Suprapubic skin (tissue), 4 donors: ENCODE data around the gene RUSF1. TPM values are rescaled to one million over a fixed set of nuclear protein-coding genes. Genes with fewer than 3 reads are reported as not detected.
"Not testable (repeated sequence)": the region's sequence is repeated elsewhere in the genome, so short reads cannot be mapped to it uniquely, and the experiment has no call there.

Source experiments
- DNase-seq, 2 donors: peaks; one replicate each; pipeline ENCODE4 v3.0.0-alpha.2; 2019; ENCODE audit warnings: low spot score in 2 of 2
- H3K27ac ChIP-seq: fragments of 200-600 bp; sonication (generic); one replicate; pipeline ENCODE4 v1.5.1; 2019
- H3K27me3 ChIP-seq: fragments of 200-600 bp; sonication (generic); one replicate; pipeline ENCODE4 v1.5.1; 2019
- H3K36me3 ChIP-seq: fragments of 200-600 bp; sonication (generic); one replicate; pipeline ENCODE4 v1.5.1; 2019
- H3K4me1 ChIP-seq: fragments of 200-600 bp; sonication (generic); one replicate; pipeline ENCODE4 v1.5.1; 2019
- H3K4me3 ChIP-seq: fragments of 200-600 bp; sonication (generic); one replicate; pipeline ENCODE4 v1.5.1; 2019; ENCODE audit warnings: mild to moderate bottlenecking
- H3K9me3 ChIP-seq: fragments of 200-600 bp; sonication (generic); one replicate; pipeline ENCODE4 v1.5.1; 2019
- EP300 ChIP-seq: sonication (generic); formaldehyde crosslinking; IDR thresholded peaks from one replicate; pipeline ENCODE4 v1.6.1; 2017; ENCODE audit warnings: antibody characterized with exemption
- POLR2A ChIP-seq, 2 donors: fragments of 450-650 bp; IDR thresholded peaks; one replicate each; pipeline ENCODE4 v1.6.1; 2017; ENCODE audit warnings: antibody characterized with exemption in 2 of 2, mild to moderate bottlenecking in 2 of 2, moderate library complexity in 2 of 2
- POLR2AphosphoS5 ChIP-seq, 3 donors: sonication (generic); formaldehyde crosslinking; IDR thresholded peaks; one replicate each; pipeline ENCODE4 v1.6.1; 2017; ENCODE audit warnings: antibody characterized with exemption in 3 of 3
- WGBS: methylation state at CpG from one replicate; pipeline ENCODE4 v1.1.5; 2018; 5-methylcytosine and 5-hydroxymethylcytosine counted together
- total RNA-seq, 4 donors: library from RNA; depleted of rRNA; stranded (reverse); fragments of >200 nt; gene quantifications; one replicate each; pipeline ENCODE4 v1.1.0, GENCODE V29; 2016
- TF ChIP-seq, protein P1 (sequence below), 2 donors: fragments of 200-600 bp in 1 of 2; fragments of 450-650 bp in 1 of 2; sonication (generic) in 1 of 2; IDR thresholded peaks; one replicate each; pipeline ENCODE4 v1.5.1; 2016 to 2019; ENCODE audit warnings: antibody characterized with exemption in 2 of 2, mild to moderate bottlenecking in 1 of 2, moderate library complexity in 1 of 2

Gene RUSF1
- total RNA-seq, 4 donors from 2014 or later: 44.6 to 109 (median 56.1) TPM

DNA sequence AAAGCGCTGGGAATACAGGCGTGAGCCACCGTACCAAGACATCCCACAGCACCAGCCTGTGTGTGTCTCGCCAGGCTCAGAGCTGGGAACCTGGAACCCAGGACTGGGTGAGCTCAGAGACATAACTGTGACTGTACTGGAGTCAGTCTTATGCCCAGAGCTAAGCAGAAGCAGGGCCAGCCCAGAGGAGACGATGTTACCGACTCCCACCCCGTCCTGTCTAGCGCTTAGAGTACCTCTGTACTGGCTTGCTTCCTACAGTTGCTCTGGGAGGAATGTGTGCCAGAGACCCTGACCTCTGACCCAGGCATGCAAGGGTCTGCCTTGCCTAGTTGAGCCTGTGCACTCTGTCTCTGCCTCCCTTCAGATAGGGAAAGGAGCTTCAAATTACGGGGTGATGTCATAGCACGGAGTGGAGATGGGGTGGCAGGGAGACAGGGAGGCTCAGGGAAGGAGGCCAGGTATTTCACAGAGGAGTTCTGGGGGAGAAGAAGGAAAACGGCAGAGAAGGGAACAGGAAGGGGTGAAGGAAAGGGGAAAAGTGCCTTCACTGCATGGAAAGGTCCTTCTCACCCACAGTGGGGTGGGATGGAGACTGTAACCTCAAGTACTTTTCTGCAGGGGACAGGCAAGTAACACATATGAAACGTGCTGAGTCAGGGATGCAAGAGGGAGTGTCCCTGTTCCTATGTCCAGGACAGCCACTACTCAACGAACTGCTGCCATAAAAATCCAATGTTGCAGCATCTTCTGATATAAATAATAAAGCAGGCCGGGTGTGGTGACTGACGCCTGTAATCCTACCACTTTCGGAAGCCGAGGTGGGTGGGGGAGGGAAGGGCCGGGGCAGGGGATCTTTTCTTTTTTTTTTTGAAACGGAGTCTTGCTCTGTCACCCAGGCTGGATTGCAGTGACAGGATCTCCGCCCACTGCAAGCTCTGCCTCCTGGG, 54.7 kb downstream of the RUSF1 start:
- H3K4me3 ChIP-seq: peak overlapping the region; percentile 20
- peaks cover 71% of the 10 kb centered on the region for H3K4me1 ChIP-seq
- H3K36me3 ChIP-seq: no peaks in the 10 kb centered on the region
- peak; percentile 69 to 81 for DNase-seq
- TF ChIP-seq POLR2AphosphoS5 (IDR thresholded peaks at IDR 0.05): no peak
- no peak for TF ChIP-seq EP300
- TF ChIP-seq POLR2A (IDR thresholded peaks at IDR 0.05): no peak
- TF ChIP-seq, protein P1, sequence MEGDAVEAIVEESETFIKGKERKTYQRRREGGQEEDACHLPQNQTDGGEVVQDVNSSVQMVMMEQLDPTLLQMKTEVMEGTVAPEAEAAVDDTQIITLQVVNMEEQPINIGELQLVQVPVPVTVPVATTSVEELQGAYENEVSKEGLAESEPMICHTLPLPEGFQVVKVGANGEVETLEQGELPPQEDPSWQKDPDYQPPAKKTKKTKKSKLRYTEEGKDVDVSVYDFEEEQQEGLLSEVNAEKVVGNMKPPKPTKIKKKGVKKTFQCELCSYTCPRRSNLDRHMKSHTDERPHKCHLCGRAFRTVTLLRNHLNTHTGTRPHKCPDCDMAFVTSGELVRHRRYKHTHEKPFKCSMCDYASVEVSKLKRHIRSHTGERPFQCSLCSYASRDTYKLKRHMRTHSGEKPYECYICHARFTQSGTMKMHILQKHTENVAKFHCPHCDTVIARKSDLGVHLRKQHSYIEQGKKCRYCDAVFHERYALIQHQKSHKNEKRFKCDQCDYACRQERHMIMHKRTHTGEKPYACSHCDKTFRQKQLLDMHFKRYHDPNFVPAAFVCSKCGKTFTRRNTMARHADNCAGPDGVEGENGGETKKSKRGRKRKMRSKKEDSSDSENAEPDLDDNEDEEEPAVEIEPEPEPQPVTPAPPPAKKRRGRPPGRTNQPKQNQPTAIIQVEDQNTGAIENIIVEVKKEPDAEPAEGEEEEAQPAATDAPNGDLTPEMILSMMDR (IDR thresholded peaks at IDR 0.05): no peak
- 27% methylated on average over 19 of the region's 20 CpGs for WGBS
- no peaks in the 10 kb centered on the region for H3K27me3 ChIP-seq
- peak overlapping the region; percentile 91 for H3K27ac ChIP-seq
- no peaks in the 10 kb centered on the region for H3K9me3 ChIP-seq

DNA sequence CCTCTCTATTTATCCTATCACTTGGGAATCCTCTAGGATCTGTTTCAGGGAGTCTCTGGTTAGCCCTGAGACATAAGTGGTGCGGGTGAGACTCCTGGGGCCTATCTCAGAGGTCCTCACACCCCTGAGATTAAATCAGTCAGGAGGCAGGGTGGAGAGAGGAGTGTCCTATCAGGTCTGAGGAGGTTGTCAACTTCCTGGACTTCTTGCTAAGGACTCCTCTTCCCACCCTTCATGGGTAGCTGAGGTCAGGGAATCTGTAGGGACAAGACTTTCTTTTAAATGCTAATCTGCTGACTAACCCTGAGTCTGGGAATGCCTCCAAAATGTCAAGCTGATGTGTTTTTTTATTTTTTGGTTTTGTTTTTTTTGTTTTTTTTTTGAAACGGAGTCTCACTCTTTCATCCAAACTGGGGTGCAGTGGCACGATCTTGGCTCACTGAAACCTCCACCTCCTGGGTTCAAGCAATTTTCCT, 55.5 kb downstream of the RUSF1 start:
- peak in 1 of 2 donors; percentile 35 for DNase-seq
- H3K4me1 ChIP-seq: peaks cover 65% of the 10 kb centered on the region
- WGBS: 40% methylated on average over 3 of the region's 3 CpGs

DNA sequence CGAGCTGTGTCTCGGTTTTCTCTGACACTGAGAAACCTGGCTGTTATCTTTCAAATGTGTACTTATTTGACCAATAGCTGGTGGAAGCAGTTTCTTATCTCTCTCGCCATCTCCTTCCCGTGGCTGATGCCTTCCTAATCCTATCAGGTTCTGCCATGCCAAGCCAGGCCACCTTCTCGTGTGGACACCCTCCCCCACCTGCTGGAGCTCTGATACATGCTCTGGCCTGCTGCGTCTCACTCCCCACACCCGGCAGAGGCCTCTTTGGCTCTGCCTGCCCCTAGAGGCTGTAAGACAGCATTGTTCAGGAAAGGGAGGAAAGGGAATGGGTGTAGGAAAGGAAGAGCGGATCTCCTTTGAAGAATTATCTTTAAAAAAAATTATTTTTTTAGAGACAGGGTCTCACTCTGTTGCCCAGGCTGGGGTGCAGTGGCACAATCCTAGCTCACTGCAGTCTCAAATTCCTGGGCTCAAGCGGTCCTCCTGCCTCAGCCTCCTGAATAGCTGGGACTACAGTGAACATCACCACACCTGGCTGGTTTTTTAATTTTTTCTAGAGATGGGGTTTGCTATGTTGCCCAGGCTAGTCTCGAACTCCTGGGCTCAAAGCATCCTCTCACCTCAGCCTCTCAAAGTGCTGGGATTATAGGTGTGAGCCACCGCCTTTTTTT, 56.4 kb downstream of the RUSF1 start:
- Histone ChIP-seq H3K27ac (peak overlapping the region; percentile 91), H3K4me1 (peaks cover 57% of the 10 kb centered on the region), H3K27me3 (no peaks in the 10 kb centered on the region), H3K4me3 (no peak overlapping the region), H3K36me3 (no peaks in the 10 kb centered on the region), H3K9me3 (no peaks in the 10 kb centered on the region)
- DNase-seq: peak; percentile 70 to 75
- 45% methylated on average over 11 of the region's 11 CpGs for WGBS
- TF ChIP-seq, protein P1 (IDR thresholded peaks at IDR 0.05): peak; percentile 50 to 69
- no peak for TF ChIP-seq EP300

More for the DNA sequence above, 55.5 kb downstream of the RUSF1 start:
- H3K27ac ChIP-seq: peak overlapping the region; percentile 91
- no peak overlapping the region for H3K4me3 ChIP-seq
- no peaks in the 10 kb centered on the region for H3K9me3 ChIP-seq
- no peaks in the 10 kb centered on the region for H3K36me3 ChIP-seq
- TF ChIP-seq POLR2A (IDR thresholded peaks at IDR 0.05) (no peak), POLR2AphosphoS5 (IDR thresholded peaks at IDR 0.05) (no peak), EP300 (no peak)
- TF ChIP-seq, protein P1 (IDR thresholded peaks at IDR 0.05): no peak
- H3K27me3 ChIP-seq: no peaks in the 10 kb centered on the region

GRCh38 chr16:31451201-31451600, 57.0 kb downstream of the RUSF1 start:
- H3K27ac ChIP-seq: no peak overlapping the region
- TF ChIP-seq POLR2AphosphoS5 (IDR thresholded peaks at IDR 0.05) (no peak), POLR2A (IDR thresholded peaks at IDR 0.05) (no peak)
- TF ChIP-seq, protein P1 (IDR thresholded peaks at IDR 0.05): no peak
- H3K9me3 ChIP-seq: no peaks in the 10 kb centered on the region
- no peaks in the 10 kb centered on the region for H3K27me3 ChIP-seq
- peak; percentile 17 to 37 for DNase-seq
- 79% methylated on average over 5 of the region's 5 CpGs for WGBS
- no peak overlapping the region for H3K4me3 ChIP-seq
- H3K36me3 ChIP-seq: no peaks in the 10 kb centered on the region
- peaks cover 51% of the 10 kb centered on the region for H3K4me1 ChIP-seq

DNA sequence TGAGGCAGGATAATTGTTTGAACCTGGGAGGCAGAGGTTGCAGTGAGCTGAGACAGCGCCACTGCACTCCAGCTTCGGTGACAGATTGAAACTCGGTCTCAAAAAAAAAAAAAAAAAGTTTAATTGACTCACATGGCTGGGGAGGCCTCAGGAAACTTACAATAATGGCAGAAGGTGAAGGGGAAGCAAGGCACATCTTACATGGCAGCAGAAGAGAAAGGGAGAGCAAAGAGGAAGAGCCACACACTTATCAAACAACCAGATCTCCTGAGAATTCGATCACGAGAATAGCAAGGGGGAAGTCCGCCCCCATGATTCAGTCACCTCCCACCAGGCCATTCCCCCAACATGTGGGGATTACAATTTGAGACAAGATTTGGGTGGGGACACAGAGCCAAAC, 62.3 kb downstream of the RUSF1 start:
- not testable (repeated sequence) for H3K4me3 ChIP-seq, DNase-seq, H3K36me3 ChIP-seq, H3K27me3 ChIP-seq, H3K9me3 ChIP-seq, H3K4me1 ChIP-seq, H3K27ac ChIP-seq
- WGBS: 80% methylated on average over 6 of the region's 6 CpGs
